Measurements from ENCODE around the gene KATNBL1.

Gene KATNBL1

GRCh38 chr15:34213690-34214089, 3.8 kb upstream of the KATNBL1 start:
- H3K18ac ChIP-seq (ENCODE audit: low read length) = no peak overlapping the region
- H3K27ac ChIP-seq (replicated peaks; ENCODE audit: low read length) = no peak overlapping the region
- no peak overlapping the region for H2BK15ac ChIP-seq (ENCODE audit: low read length)
- no peak overlapping the region for H3K4me3 ChIP-seq (ENCODE audit: low read length in 2 of 2)
- DNase-seq (ENCODE audit: low spot score) = no peak
- no peak overlapping the region for H3K4me2 ChIP-seq (ENCODE audit: insufficient read depth, low read length, poor library complexity, severe bottlenecking)
- no peak overlapping the region for H2BK12ac ChIP-seq (ENCODE audit: low read length)
- peaks cover 0 to under 1% of the 10 kb centered on the region in 2 donors for H3K4me1 ChIP-seq (ENCODE audit: control insufficient read depth in 2 of 2, insufficient read depth in 1 of 2, low read depth in 1 of 2, low read length in 2 of 2)
- peaks cover 0 to 18% (median 0%) of the 10 kb centered on the region in 3 experiments for H3K27me3 ChIP-seq (ENCODE audit: control insufficient read depth in 3 of 3, insufficient read depth in 3 of 3, low read depth in 1 of 3, low read length in 3 of 3)
- no peak overlapping the region for H2BK5ac ChIP-seq (ENCODE audit: low read length)
- H3K79me1 ChIP-seq (ENCODE audit: low read depth, low read length) = no peaks in the 10 kb centered on the region
- H2BK120ac ChIP-seq (ENCODE audit: low read depth, low read length) = no peak overlapping the region
- H4K91ac ChIP-seq (ENCODE audit: low read depth, low read length, poor library complexity) = no peak overlapping the region
- no peak overlapping the region for H2AK5ac ChIP-seq (ENCODE audit: low read depth, low read length)
- no peak overlapping the region for H3K14ac ChIP-seq (ENCODE audit: low read length)
- WGBS, 2 donors (ENCODE audit: extremely low coverage in 2 of 2, insufficient read length in 2 of 2, insufficient replicate concordance in 1 of 2) = no CpG with 5 or more reads among the region's 4 CpGs
- peak overlapping the region; percentile 17 for H2AFZ ChIP-seq (ENCODE audit: low read length)
- no peak overlapping the region for H3K4ac ChIP-seq (ENCODE audit: low read length)
- H3K9me3 ChIP-seq (replicated peaks in 1 of 2; ENCODE audit: control insufficient read depth in 2 of 2, insufficient read depth in 1 of 2, low read depth in 1 of 2, low read length in 2 of 2) = no peaks in the 10 kb centered on the region
- no peaks in the 10 kb centered on the region for H3K36me3 ChIP-seq (replicated peaks in 1 of 2; ENCODE audit: control insufficient read depth in 2 of 2, insufficient read depth in 2 of 2, low read length in 2 of 2)
- H4K8ac ChIP-seq (ENCODE audit: low read depth, low read length) = no peak overlapping the region
- no peak overlapping the region for H3K23ac ChIP-seq (ENCODE audit: low read depth, low read length, poor library complexity)
- H3K9ac ChIP-seq (ENCODE audit: low read depth, low read length, poor library complexity) = no peak overlapping the region

GRCh38 chr15:34206011-34206410, 3.9 kb downstream of the KATNBL1 start:
- H2AK5ac ChIP-seq (ENCODE audit: low read depth, low read length) = no peak overlapping the region
- H3K9me3 ChIP-seq (replicated peaks in 1 of 2; ENCODE audit: control insufficient read depth in 2 of 2, insufficient read depth in 1 of 2, low read depth in 1 of 2, low read length in 2 of 2) = peaks cover 0 to 6% of the 10 kb centered on the region in 2 donors
- H3K4ac ChIP-seq (ENCODE audit: low read length) = no peak overlapping the region
- no peak overlapping the region for H3K4me2 ChIP-seq (ENCODE audit: insufficient read depth, low read length, poor library complexity, severe bottlenecking)
- H3K27me3 ChIP-seq (ENCODE audit: control insufficient read depth in 3 of 3, insufficient read depth in 3 of 3, low read depth in 1 of 3, low read length in 3 of 3) = peaks cover 0 to under 1% (median 0%) of the 10 kb centered on the region in 3 experiments
- no peak overlapping the region for H2BK12ac ChIP-seq (ENCODE audit: low read length)
- no peak overlapping the region for H3K27ac ChIP-seq (replicated peaks; ENCODE audit: low read length)
- peaks cover 0 to 4% of the 10 kb centered on the region in 2 donors for H3K4me1 ChIP-seq (ENCODE audit: control insufficient read depth in 2 of 2, insufficient read depth in 1 of 2, low read depth in 1 of 2, low read length in 2 of 2)
- peaks cover 2 to 31% of the 10 kb centered on the region in 2 donors for H3K36me3 ChIP-seq (replicated peaks in 1 of 2; ENCODE audit: control insufficient read depth in 2 of 2, insufficient read depth in 2 of 2, low read length in 2 of 2)
- H2AFZ ChIP-seq (ENCODE audit: low read length) = no peak overlapping the region
- DNase-seq (ENCODE audit: low spot score) = no peak
- no peak overlapping the region for H3K9ac ChIP-seq (ENCODE audit: low read depth, low read length, poor library complexity)
- H3K4me3 ChIP-seq (ENCODE audit: low read length in 2 of 2) = no peak overlapping the region
- no peak overlapping the region for H3K14ac ChIP-seq (ENCODE audit: low read length)
- H2BK15ac ChIP-seq (ENCODE audit: low read length) = no peak overlapping the region
- H2BK120ac ChIP-seq (ENCODE audit: low read depth, low read length) = no peak overlapping the region
- H3K79me1 ChIP-seq (ENCODE audit: low read depth, low read length) = peaks cover 2% of the 10 kb centered on the region
- H4K91ac ChIP-seq (ENCODE audit: low read depth, low read length, poor library complexity) = no peak overlapping the region
- H3K23ac ChIP-seq (ENCODE audit: low read depth, low read length, poor library complexity) = no peak overlapping the region
- no peak overlapping the region for H2BK5ac ChIP-seq (ENCODE audit: low read length)
- no peak overlapping the region for H4K8ac ChIP-seq (ENCODE audit: low read depth, low read length)
- no peak overlapping the region for H3K18ac ChIP-seq (ENCODE audit: low read length)
- WGBS, 2 donors (ENCODE audit: extremely low coverage in 2 of 2, insufficient read length in 2 of 2, insufficient replicate concordance in 1 of 2) = no CpG with 5 or more reads among the region's 4 CpGs

- WGBS, 2 donors (ENCODE audit: extremely low coverage in 2 of 2, insufficient read length in 2 of 2, insufficient replicate concordance in 1 of 2) = no CpG with 5 or more reads among the region's 1 CpG
- DNase-seq (ENCODE audit: low spot score) = no peak
- H3K18ac ChIP-seq (ENCODE audit: low read length) = no peak overlapping the region
- H4K91ac ChIP-seq (ENCODE audit: low read depth, low read length, poor library complexity) = no peak overlapping the region
- H2AK5ac ChIP-seq (ENCODE audit: low read depth, low read length) = no peak overlapping the region
- H2BK12ac ChIP-seq (ENCODE audit: low read length) = no peak overlapping the region
- H3K4me3 ChIP-seq (ENCODE audit: low read length in 2 of 2) = no peak overlapping the region
- H3K9ac ChIP-seq (ENCODE audit: low read depth, low read length, poor library complexity) = no peak overlapping the region
- H2AFZ ChIP-seq (ENCODE audit: low read length) = no peak overlapping the region
- no peak overlapping the region for H3K23ac ChIP-seq (ENCODE audit: low read depth, low read length, poor library complexity)
- H3K36me3 ChIP-seq (replicated peaks in 1 of 2; ENCODE audit: control insufficient read depth in 2 of 2, insufficient read depth in 2 of 2, low read length in 2 of 2) = peaks cover 3 to 42% of the 10 kb centered on the region in 2 donors
- H2BK5ac ChIP-seq (ENCODE audit: low read length) = no peak overlapping the region
- H3K4me2 ChIP-seq (ENCODE audit: insufficient read depth, low read length, poor library complexity, severe bottlenecking) = no peak overlapping the region
- no peak overlapping the region for H3K4ac ChIP-seq (ENCODE audit: low read length)
- H3K14ac ChIP-seq (ENCODE audit: low read length) = no peak overlapping the region
- H3K27me3 ChIP-seq (ENCODE audit: control insufficient read depth in 3 of 3, insufficient read depth in 3 of 3, low read depth in 1 of 3, low read length in 3 of 3) = no peaks in the 10 kb centered on the region
- H2BK15ac ChIP-seq (ENCODE audit: low read length) = no peak overlapping the region
- peaks cover 0 to 6% of the 10 kb centered on the region in 2 donors for H3K9me3 ChIP-seq (replicated peaks in 1 of 2; ENCODE audit: control insufficient read depth in 2 of 2, insufficient read depth in 1 of 2, low read depth in 1 of 2, low read length in 2 of 2)
- no peak overlapping the region for H3K27ac ChIP-seq (replicated peaks; ENCODE audit: low read length)
- no peak overlapping the region for H2BK120ac ChIP-seq (ENCODE audit: low read depth, low read length)
- H3K79me1 ChIP-seq (ENCODE audit: low read depth, low read length) = peaks cover 5% of the 10 kb centered on the region
- H3K4me1 ChIP-seq (ENCODE audit: control insufficient read depth in 2 of 2, insufficient read depth in 1 of 2, low read depth in 1 of 2, low read length in 2 of 2) = peaks cover 0 to 4% of the 10 kb centered on the region in 2 donors
- no peak overlapping the region for H4K8ac ChIP-seq (ENCODE audit: low read depth, low read length)
These were observed 6.0 kb downstream of the KATNBL1 start for GRCh38 chr15:34203936-34204335.

- no peaks in the 10 kb centered on the region for H3K4me1 ChIP-seq (ENCODE audit: control insufficient read depth in 2 of 2, insufficient read depth in 1 of 2, low read depth in 1 of 2, low read length in 2 of 2)
- H2AFZ ChIP-seq (ENCODE audit: low read length) = no peak overlapping the region
- H2BK5ac ChIP-seq (ENCODE audit: low read length) = no peak overlapping the region
- H3K36me3 ChIP-seq (replicated peaks in 1 of 2; ENCODE audit: control insufficient read depth in 2 of 2, insufficient read depth in 2 of 2, low read length in 2 of 2) = peaks cover 3 to 45% of the 10 kb centered on the region in 2 donors
- no peak overlapping the region for H2BK12ac ChIP-seq (ENCODE audit: low read length)
- no peak overlapping the region for H2BK15ac ChIP-seq (ENCODE audit: low read length)
- H3K18ac ChIP-seq (ENCODE audit: low read length) = no peak overlapping the region
- no peak overlapping the region for H4K8ac ChIP-seq (ENCODE audit: low read depth, low read length)
- no peak overlapping the region for H3K27ac ChIP-seq (replicated peaks; ENCODE audit: low read length)
- H3K4me3 ChIP-seq (ENCODE audit: low read length in 2 of 2) = no peak overlapping the region
- no peak overlapping the region for H4K91ac ChIP-seq (ENCODE audit: low read depth, low read length, poor library complexity)
- H3K4me2 ChIP-seq (ENCODE audit: insufficient read depth, low read length, poor library complexity, severe bottlenecking) = no peak overlapping the region
- H3K4ac ChIP-seq (ENCODE audit: low read length) = no peak overlapping the region
- H3K9me3 ChIP-seq (replicated peaks in 1 of 2; ENCODE audit: control insufficient read depth in 2 of 2, insufficient read depth in 1 of 2, low read depth in 1 of 2, low read length in 2 of 2) = peaks cover 0 to 6% of the 10 kb centered on the region in 2 donors
- H3K23ac ChIP-seq (ENCODE audit: low read depth, low read length, poor library complexity) = no peak overlapping the region
- H2BK120ac ChIP-seq (ENCODE audit: low read depth, low read length) = no peak overlapping the region
- no peak overlapping the region for H3K9ac ChIP-seq (ENCODE audit: low read depth, low read length, poor library complexity)
- WGBS, 2 donors (ENCODE audit: extremely low coverage in 2 of 2, insufficient read length in 2 of 2, insufficient replicate concordance in 1 of 2) = 100% methylated on average over 1 of the region's 1 CpG; no CpG with 5 or more reads in 1 of the 2 donors
- H2AK5ac ChIP-seq (ENCODE audit: low read depth, low read length) = no peak overlapping the region
- peaks cover 5% of the 10 kb centered on the region for H3K79me1 ChIP-seq (ENCODE audit: low read depth, low read length)
- H3K14ac ChIP-seq (ENCODE audit: low read length) = no peak overlapping the region
- no peak for DNase-seq (ENCODE audit: low spot score)
- no peaks in the 10 kb centered on the region for H3K27me3 ChIP-seq (ENCODE audit: control insufficient read depth in 3 of 3, insufficient read depth in 3 of 3, low read depth in 1 of 3, low read length in 3 of 3)
These were observed 6.6 kb downstream of the KATNBL1 start for GRCh38 chr15:34203305-34203704.
